COLO668 (cell line): ENCODE results near the gene ACTG1.
"Not testable (repeated sequence)": the region's sequence is repeated elsewhere in the genome, so short reads cannot be mapped to it uniquely, and the experiment has no call there.

Experiments
- DNase-seq: peaks from one replicate; lab custom pipeline; 2025; ENCODE audit not compliant: unreplicated experiment; lab: John Stamatoyannopoulos, UW

Gene ACTG1

DNA sequence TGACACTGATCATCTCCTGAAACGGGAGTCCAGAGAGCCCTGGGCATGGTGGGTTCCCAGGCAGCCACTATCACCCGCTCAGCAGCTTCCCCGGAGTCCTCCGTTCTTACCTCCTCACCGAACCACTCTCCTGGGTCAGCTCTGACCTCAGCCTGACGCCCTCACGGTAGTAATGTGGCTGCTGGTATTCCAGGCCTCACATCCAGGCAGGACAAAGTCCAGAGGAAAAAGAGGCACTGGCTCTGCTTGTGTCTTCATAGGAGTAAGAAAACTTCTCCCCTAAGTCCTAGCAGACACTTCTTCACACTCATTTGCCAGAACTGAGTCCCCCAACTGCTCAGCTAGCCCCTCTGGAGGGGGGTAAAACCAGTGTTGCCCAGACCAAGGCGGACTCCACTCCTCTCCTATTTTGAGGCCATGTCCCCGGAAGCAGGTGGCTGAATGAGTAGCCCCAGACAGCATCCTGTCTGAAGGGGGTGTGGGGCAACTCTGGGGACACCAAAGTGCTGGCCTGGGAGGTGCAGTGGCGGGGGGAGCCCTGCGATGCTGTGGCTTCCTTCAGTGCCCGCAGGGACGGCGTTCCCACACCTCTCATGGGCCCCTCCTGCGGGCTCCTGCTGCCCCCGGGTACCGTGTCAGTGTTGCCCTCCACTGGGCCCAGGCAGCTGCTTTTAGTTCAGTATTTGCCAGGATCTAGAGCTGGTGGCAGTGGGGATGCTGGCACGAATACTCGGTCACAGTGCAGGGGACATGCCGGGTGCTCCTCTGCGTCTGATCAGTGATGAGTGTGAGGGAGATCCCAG is 20.9 kb upstream of the ACTG1 start:
- no peak for DNase-seq

- no peak for DNase-seq
These were observed 20.1 kb upstream of the ACTG1 start for GRCh38 chr17:81532490-81533287.

GRCh38 chr17:81531998-81532404 is 19.4 kb upstream of the ACTG1 start:
- DNase-seq, result not testable (repeated sequence)

- not testable (repeated sequence) for DNase-seq
These were observed 18.4 kb upstream of the ACTG1 start for GRCh38 chr17:81531013-81531412.

- no peak for DNase-seq
These were observed 16.8 kb upstream of the ACTG1 start for GRCh38 chr17:81529437-81529803.

- DNase-seq, result peak; percentile 85
These were observed 16.2 kb upstream of the ACTG1 start for GRCh38 chr17:81528651-81529436.

DNA sequence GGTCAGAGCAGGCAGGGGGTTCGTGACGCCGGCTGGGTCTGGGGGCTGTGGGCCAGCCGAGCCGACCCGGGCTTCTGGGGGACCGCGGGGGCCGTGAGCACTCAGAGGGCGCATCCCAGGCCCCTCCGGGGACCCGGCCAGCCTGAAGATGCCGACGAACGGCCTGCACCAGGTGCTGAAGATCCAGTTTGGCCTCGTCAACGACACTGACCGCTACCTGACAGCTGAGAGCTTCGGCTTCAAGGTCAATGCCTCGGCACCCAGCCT is 15.7 kb upstream of the ACTG1 start:
- DNase-seq, result no peak

GRCh38 chr17:81527591-81528383 is 15.2 kb upstream of the ACTG1 start, which contains the start of gene FSCN2:
Gene FSCN2 (plus strand): TSS chr17:81528377. CDS start chr17:81528532, 155 bp downstream.
- DNase-seq, result peak; percentile 56

DNA sequence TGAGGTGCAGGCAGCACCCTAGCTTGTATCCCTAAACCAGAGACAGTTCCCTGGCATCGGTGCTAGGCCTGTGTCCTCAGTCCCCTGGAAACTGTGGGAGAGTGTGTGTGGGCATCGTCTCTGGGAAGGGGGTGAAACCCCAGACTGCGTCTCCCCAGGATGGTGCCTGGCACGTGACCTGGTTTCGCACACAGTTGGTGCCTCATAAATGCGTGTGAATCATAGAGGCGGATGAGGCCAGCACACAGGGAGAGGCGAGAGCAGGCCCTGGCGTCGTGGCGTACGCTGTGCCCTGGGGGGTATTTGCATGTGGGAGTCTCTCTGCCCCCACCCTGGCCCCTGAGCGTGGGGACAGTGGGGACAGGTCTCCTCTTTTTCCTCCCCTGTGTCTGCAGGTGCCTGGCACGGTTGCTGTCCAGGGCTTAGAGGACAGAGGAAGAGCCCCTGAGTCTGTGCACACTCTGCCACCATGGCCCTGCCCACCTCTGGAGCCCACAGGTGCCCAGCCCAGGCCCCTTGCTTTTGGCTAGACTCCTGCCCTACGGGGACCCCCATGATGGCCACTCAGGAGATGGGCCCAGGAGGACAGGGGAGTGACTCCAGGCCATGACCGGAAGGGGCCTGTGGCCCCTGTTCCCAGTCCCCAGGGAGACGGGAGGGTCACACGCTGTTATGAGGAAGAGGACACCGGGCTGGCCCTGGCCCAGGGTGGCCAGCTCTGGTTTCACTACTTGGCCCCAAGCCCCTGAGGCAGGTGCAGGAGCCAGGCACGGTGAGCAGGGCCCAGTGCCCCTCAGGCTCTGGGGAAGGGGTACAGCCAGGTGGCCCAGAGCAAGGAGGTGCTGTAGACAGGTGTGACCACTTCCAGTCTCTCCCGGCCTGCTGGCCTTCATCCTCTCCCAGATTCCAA is 14.3 kb upstream of the ACTG1 start:
- peak; percentile 24 for DNase-seq

DNA sequence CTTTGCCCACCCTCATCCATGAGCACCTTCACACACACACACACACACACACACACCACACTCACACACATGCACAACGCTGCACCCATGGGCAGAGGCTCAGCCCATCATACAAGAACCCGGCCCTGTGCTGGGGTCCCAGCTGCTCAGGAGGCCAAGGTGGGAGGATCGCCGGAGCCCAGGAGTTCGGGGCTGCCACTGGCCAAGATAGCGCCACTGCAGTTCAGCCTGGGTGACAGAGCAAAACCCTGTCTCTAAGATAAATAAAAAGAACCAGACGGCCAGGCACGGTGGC is 12.2 kb upstream of the ACTG1 start:
- no peak for DNase-seq

GRCh38 chr17:81524039-81524864 is 11.7 kb upstream of the ACTG1 start:
- DNase-seq, result no peak

GRCh38 chr17:81523402-81524038 is 10.9 kb upstream of the ACTG1 start:
- peak; percentile 42 for DNase-seq

GRCh38 chr17:81522491-81523401 is 10.1 kb upstream of the ACTG1 start:
- DNase-seq, result no peak

- no peak for DNase-seq
These were observed 7.7 kb upstream of the ACTG1 start for GRCh38 chr17:81520021-81520901.

DNA sequence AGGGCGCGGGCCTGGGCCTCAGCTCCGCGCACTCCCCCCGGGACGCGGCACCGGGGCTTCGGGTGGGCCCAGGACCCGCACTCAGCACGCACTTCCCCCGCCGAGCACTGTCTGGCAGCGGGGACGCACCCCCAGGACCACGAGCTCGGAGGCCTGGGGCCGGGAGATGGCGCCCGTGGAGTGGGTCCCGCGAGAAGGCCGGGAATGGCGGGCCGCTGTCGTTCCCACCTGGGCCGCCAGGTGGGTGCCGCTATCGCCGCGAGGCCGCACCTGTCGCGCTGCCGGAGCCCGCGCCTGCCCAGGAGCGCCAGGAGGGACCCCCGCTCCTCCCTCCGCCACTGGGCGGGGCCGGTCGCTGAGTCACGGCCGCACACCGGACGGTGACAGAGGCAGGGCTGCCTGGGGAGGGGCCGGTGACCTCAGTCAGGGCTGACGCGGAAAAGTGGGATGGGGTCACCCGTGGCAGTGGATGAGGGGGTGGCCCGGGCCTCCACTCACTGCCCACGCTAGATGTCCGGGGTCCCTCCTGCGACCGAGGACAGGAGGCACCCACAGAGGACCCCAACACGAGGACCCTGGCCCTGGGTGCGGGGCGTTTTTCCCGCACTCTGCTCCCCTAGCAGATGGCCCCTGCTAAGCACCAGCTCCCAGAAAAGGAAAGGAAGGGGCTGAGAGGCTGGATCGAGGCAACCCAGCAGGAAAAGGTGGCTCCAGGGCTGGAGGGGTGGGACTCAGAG is 6.9 kb upstream of the ACTG1 start:
- DNase-seq, result peak; percentile 86

GRCh38 chr17:81518785-81519283 is 6.2 kb upstream of the ACTG1 start:
- DNase-seq, result peak; percentile 61
